HG02840 (cell line): Measurements from ENCODE around the gene KCNN3.

ENCODE experiments used
- ATAC-seq: cut with Tn5 transposase; IDR thresholded peaks from one replicate; pipeline ENCODE4 v1.9.1; 2021; ENCODE audit warnings: mild to moderate bottlenecking, moderate library complexity, moderate number of reproducible peaks; ENCODE audit not compliant: unreplicated experiment, low FRiP score

The KCNN3 gene

DNA sequence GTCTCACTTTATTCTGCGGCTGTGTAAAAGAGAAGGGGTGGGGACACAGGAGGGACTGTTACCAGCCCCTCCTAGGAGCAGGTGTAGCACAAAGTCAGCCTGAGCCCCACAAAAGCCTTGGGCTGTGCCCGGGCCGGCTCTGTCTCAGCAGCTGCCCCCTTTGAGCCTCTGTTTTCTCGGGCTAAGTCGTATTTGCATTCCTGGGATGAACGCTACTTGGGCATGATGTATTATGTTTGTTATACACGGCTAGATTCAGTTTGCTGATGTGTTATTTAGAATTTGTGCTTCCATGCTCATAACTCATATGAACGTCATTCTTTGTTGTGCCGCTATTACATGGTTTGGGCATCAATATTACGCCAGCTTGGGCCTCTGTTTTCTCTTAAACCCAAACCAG, 47.8 kb downstream of the KCNN3 start:
- ATAC-seq: no peak

DNA sequence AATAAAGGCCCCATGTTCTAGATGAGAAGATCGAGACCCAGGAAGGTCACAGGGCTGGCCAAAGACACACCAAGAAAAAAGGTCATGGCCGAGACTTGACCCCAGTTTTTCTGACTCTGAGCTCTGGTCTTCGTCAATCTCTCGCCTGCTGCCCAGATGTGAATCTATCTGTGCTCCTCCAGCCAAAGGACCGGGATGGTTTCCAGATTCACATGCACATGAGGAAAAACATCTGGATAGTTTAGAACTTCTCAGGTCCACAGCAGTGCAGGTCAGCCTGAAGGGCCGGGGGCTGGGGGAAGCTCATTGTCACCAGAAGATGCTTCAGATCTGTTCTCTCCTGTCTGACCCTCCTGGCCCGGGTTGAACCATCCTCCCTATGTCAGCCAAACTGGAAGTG, 49.0 kb downstream of the KCNN3 start:
- ATAC-seq: no peak

DNA sequence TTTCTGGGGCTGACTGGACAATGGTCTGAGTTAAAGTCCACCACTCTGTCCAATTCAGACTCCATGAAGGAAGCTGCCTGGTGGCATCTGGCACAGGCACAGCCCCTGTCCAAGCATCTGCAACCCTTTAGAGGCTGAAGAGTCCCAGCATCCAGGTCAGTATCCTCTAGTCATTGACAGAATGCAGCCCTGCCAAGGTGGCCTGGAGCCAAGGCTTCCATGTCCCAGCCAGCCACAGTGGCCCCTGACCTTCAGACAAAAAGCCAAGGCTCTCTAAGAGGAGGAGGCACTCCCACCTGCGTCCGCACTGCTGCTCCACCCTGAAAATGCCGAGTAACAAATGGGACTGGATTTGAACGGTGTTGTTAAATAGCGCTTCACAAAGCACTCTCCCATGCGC, 49.4 kb downstream of the KCNN3 start:
- no peak for ATAC-seq

DNA sequence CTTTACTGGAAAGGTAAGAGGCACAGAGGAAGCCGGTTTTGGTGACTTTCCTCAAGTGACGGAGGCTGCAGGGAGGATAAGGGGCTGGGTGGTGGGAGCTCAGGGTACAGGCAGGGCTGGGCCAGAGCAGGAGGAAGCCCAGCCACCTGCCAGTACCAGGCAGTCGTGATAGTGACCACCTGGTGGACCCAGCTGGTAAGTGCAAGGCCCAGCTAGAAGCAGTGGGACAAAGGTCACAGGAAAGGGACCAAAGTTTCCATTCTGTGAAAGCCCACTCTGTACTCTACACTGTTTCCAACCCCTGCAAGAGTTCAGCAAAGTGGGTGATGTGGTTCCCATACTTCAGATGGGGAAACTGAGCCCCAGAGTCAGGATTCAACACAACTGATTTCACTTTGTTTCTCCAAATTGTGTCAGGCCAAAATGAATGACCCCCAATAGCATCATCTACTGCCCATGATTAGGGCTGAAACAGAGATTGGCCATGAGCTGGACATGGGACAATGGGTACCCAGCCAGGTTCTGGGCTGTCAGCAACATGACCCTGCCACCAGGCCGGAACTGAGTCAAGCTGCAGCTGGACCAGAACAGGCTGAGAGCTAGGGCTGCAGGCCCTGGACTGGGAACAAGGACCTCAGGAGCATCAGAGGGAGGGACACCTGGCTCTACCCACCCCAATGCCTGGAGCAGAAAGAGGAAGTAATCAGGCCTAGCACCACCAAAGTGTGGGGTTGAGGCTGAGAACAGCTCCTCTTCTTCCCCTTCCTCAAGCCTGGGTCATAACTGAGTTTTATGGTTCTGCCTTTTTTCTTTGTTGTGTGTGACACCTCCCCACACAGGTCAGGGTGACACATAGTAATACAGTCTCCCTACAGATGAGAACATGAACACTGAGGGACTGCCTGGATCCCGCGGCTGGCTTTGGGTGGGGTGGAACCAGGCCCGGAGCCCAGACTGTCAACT, 50.2 kb downstream of the KCNN3 start:
- ATAC-seq: no peak

DNA sequence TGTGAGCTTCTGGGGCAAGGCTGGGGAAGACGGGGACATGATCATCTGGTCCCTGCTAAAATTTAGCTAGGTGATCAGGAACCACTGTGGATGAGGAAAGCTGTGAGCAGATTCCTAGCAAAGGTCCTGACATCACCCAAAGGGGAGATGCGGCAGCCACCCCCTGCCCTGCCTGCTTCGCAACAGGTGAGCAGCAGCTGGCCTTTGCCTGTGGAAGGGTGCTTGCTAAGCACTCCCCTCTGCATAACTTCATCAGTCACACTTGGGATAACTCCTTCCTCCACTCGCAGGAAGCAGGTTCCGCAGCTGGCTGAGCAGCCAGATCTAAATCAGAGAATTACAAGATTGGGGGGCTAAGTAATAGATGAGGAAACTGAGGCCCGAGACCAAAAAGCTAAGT, 51.2 kb downstream of the KCNN3 start:
- no peak for ATAC-seq

DNA sequence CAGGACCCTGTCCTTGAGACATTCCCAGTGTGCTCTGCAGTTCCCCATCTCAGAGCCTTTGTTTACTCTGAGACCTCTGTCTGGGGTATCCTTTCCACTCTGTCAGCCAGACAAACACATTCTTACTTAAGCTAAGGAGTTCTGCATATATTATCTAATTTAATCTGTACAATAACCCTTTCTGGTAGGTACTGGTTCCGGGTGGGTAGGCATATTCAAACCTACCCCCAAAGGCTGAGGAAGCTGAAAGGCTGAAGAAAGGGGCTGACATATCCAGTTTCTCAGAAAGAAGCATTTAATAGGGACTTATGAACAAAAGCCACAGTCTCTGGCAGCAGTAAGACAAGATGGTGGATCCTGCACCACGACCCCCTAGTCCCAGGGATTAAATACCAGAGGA, 53.1 kb downstream of the KCNN3 start:
- ATAC-seq: no peak

DNA sequence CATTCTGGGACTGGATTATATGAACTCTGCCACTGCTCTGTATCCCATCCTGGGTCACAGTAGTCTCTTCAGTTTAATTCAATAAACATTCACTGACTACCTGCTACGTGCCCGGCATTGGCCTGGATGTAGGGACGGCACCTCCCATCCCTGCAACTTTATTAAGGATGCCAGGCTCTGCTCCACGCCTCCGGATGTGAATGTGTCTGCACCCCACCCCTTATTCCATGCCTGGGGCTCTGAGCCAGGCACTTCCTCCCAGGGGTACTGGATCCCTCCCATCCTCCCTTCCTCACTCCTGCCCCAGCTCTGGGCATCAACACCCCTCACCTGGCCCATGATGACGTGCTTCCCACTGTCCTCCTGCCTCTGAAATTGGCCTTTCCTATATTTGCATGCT, 53.7 kb downstream of the KCNN3 start:
- no peak for ATAC-seq

DNA sequence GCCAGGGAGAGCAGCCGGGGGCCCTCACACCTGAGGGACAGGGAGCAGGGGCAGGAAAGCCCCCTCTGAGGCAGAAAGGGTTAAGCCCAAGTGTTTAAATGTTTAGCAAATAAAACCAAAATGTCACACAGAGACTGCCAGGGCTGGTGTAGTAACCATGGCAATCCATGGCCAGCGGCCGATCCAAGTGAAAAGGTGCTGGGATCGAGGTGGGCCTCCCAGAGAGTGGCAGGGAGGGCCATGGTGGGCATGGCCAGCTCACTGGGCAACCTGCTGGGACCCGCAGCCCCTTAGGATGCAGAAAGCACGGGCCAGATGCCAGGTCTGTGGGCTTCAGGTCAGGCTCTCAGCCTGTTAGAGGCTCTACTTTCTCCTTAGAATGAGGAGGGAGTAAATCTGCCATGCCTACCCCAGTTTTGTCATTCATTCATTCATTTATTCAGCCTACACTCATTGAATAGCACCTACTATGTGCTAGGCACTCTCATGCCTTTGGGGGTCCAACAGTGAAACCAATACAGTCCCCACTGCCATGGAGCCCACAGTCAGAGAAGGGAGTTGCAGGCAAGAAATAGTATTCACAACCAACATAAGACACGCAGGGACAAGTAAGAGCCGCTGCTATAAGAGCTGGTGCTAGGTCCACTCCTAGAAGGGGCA, 56.1 kb downstream of the KCNN3 start:
- no peak for ATAC-seq

DNA sequence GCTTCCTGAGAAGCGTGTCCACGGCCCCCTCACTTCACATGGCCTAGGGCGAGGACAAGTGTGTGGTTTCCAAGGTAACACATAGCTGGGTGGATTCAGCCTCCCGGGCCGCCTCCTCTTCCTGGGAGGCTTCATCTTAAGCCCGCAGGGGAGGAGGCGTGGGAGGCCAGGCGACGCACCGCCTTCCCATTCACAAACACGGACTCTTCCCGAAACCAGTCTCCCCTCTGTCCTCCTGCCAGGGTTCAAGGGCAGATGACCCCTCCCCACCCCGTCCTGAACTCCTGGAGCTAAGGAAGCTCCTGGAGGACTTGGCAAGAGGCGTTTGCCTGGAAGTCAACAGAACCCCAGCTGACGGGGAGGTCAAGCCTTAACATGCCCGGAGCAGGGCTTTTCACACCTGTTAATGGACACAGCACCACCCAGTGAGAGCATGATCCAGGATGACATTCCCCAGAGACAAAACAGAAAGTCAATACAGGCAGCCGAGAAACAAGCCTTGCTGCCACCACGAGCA, 56.7 kb downstream of the KCNN3 start:
- no peak for ATAC-seq

DNA sequence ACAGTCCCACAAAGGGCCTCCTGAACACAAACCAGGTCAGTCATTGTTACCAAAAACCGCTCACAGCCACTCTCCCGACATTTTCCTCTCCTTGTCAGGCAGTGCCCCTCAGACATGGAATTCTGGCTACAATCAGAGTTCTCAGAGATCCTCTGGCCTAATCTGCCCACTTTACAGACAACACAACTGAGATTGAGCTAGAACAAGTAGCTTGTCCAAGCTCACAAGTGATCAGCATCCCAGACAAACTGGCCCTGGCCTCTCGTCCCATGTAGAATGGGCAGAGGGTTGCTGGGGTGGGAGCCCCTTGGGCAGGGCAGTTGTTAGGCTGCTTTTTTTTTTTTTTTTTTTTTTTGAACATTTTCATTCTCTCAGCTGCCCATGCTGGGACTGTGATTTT, 57.2 kb downstream of the KCNN3 start:
- ATAC-seq: no peak

DNA sequence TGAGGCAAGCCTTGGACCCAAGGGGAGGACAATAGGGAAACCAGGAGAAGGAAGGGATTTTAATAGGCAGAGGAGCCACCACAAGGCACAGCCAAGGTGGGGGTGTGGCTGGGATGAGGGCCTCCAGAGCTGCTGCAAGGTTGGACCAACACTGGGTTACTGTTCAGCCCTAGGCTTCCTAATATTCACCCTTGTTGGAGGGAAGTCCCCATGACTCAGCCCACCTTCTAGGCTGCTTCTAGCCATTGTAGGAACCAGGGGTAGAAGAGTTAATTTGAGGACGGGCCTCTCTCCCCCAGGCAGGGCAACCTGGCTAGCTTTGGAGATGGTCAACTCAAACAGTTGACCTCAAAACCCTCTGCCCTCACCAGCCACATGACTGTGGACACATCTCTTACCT, 59.5 kb downstream of the KCNN3 start:
- no peak for ATAC-seq

DNA sequence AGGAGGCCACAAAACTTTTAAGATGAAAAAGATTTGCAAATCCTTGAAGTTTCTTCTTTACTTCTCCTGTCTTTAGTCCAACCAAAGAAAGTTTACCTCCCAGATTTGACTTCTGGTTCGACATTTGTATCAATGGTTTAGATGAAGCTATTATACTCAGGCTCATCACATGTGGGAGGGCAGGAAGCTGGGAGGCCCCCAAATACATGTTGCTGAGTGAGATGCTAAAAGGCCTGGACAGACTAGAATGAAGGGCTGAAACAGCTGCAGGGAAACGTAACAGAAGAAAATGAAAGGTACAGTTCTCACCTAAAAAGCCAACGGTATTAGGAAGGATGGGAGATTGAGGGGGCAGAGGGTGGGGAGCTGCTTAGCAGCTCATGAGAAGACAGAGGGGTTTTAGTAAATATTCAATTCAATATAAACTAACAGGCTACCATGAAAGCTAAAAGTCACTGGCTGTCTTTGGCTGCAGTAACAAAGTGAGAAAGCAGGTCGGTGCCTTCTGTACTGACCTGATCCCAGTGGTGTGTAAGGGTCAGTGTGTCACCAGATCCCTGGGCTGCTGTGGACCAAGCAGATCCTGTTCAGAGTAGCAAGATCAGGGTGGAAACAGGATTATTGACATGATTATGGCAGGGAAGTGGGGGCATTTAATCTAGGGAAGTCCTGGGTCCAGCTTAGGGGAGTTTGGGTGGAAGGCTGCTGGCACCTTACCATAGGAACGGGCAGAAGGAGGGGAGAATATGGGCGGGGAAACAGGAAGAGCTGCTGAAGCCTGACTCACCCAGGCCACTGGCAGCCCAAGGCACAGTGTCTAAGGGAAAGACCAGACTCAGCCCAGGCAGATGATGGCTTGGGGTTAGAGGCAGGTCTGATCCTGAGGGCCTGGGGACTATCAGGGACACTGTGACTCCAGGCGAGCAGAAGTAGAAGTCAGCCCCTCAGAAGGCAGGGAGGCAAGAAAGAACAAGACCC, 60.4 kb downstream of the KCNN3 start:
- no peak for ATAC-seq

DNA sequence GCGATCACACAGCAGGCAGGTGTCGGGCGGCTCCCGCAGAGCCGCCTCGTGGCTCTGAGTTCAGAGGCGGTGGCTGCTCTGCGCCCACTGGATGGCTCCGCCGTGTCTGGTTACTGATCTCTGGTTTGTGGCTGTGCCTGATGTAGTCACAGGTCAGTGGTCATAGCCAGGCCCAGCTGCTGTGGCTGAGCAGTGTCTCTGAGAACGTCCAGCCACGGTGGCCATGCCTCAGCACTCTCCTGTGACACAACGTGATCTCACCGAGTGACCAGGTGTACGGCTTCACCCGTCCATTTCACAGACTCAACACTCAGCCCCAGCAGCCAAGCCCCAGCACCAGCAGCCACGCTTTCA, 61.2 kb downstream of the KCNN3 start:
- no peak for ATAC-seq

DNA sequence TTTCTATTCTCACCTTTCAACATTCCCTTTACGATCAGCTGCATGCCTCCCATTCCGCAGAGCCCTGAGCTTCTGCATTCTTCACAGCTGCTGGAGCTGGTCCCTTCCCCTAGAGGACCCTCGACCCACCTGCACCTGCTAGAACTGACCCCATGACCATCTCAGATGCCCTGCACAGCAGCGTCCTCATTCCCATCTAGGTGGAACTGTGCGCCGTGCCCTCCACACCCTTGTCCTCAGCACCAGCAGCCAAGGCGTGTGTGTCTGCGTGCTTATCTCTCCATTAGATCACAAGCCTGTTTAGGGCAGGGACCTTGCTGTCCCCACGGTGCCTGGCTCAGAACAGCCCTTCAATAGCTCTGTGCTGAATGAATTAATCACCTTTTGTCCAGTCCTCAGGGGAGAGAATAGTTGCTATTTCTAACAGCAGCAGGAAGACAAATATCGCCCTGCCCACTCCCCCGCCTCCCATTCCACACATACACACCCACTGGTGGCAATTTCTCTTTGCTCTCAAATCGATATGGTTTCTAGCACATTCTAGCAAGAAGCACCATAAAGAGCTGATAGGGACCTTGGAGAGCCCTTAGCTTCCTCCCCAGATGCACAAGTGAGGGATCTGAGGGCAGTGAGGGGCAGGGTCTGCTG, 61.7 kb downstream of the KCNN3 start:
- no peak for ATAC-seq

DNA sequence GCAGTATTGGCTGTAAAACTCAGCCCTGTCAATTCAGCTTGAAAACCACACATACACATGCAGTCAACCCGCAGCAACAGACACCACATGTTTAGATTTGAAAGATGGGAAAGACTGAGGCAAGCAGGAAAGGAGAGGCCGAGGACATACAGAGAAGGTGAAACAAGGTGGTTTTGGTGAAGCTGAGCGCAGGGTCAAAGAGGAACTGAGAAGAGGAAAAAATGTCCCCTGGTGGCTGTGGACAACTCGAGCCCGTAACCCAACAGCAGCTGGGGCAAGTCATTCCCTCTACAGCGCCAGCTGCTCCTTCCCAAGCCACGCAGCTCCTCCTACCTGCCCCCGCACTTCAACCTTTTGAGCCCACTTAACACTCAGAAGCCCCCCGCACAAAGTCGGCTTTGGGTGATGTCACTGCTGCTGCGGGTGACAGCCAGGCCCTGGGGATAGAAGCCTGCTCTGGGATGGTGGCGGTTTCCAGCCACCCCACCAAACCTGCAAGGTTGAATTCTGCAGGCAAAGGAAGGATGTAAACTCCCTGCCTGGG, 63.0 kb downstream of the KCNN3 start:
- no peak for ATAC-seq

DNA sequence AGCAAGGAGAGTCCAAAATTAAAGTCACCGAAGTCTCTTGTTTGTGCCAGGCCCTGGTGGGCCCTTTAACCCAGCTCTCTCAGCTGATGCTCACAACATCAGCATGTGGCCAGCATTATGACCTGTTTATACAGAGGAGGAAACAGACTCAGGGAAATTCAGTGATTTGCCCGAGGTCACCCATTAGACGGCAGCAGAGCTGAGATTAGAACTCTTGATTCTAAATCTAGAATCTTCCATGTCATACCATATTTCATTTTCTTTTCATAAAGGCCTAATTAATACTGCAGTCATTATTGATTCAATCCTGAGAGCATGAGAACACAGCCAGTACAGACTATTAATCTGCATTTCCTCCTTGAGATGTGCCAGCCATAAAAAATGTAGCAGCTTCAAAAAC, 63.7 kb downstream of the KCNN3 start:
- no peak for ATAC-seq

DNA sequence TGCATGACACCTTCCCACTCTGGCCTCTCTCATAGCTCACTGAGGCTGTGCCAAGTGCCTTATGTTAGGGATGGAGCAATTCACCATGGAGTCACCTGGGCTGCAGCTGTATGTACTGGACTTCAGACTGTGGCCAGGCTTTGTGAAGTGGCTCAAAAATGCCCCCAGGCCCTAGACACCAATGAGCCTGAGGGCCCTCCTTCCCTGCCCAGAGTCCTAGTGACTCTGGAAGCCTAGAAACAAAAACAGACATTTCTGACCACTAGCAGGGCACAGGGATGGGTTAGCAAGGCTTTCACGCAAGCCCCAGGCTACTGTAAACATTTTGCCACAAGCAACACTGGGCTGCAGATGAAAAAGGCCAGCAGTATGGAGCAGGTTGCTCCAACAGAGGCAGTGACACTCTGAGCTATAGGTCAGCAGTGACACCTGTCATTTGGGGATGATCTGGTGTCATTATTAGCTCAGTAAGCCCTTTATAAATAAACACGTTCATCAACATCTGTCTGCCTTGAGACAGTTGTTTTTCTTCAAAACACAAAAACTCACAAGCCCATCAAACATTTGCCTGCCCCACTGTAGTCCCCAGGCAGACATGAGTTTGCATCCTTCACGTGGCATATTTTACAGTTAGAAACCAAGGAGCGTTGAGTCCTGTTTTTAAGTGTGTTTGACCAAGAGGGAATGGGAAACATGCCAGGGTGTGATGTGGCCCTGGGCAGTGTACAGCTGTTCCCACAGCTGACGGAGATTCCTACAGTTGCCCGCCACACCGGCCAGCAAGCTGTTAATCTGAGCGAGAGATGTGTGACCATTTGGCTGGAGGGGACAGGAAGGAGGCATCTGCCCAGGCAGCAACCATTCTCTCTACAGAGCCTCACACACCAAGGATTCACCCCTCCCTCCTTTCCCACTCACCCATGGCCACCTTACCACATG, 66.8 kb downstream of the KCNN3 start:
- no peak for ATAC-seq

DNA sequence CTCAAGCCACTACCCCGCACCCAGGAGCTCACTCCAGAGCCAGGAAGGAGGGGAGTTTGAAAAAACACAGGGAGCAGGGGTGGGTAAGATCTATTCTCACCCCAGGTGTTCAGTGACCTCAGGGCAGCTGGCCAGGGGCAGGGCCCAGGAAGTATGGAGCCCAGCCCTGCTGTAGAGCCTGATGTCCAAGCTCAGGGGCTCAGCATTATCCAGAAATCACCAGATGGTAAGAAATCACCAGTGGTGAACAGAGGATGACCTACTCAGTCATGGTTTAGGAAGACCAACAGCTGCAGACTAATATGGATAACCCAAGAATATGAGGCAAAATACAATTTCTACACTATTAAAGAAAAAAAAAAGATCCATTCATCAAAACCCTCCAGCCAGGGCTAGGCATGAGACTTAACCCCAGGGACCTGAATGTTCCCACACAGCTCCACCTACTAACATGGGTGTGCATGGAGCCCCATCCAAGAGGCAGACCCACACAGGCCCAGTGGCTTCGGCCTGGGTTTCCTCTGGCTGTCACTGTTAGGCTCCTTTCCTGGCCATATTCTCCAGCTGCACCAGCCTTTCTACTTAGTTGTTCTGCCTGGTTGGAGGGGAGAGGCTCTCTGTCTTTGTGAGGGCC, 67.6 kb downstream of the KCNN3 start:
- no peak for ATAC-seq
